H9 (cell line): Measurements from ENCODE around the gene HOXA2. TPM values are rescaled to one million over a fixed set of nuclear protein-coding genes. Genes with fewer than 3 reads are reported as not detected.

Source experiments
- DNase-seq: peaks from one replicate; pipeline ENCODE4 v3.0.0-alpha.2; 2017
- H2AFZ ChIP-seq: one replicate; pipeline ENCODE4 v1.6.1; 2013; ENCODE audit warnings: mild to moderate bottlenecking, low read length, control low read depth, moderate library complexity
- H2AK5ac ChIP-seq: 2 replicates; pipeline ENCODE4 v1.6.1; 2013; ENCODE audit warnings: low read length, control low read depth, mixed read lengths; ENCODE audit not compliant: insufficient read length
- H2BK120ac ChIP-seq: one replicate; pipeline ENCODE4 v1.6.1; 2013; ENCODE audit warnings: low read depth, mild to moderate bottlenecking, low read length, control low read depth, inconsistent platforms; ENCODE audit not compliant: poor library complexity, severe bottlenecking
- H2BK12ac ChIP-seq: 2 replicates; pipeline ENCODE4 v1.6.1; 2013; ENCODE audit warnings: low read length, control low read depth, mixed read lengths, low read depth; ENCODE audit not compliant: insufficient read length
- H2BK15ac ChIP-seq: 2 replicates; pipeline ENCODE4 v1.6.1; 2013; ENCODE audit warnings: low read depth, low read length, control low read depth
- H2BK20ac ChIP-seq: one replicate; pipeline ENCODE4 v1.6.1; 2013; ENCODE audit warnings: low read depth, mild to moderate bottlenecking, low read length, control low read depth, inconsistent platforms; ENCODE audit not compliant: poor library complexity, severe bottlenecking
- H2BK5ac ChIP-seq: 2 replicates; pipeline ENCODE4 v1.6.1; 2013; ENCODE audit warnings: low read length, control low read depth, mixed read lengths; ENCODE audit not compliant: insufficient read length
- H3K14ac ChIP-seq: 2 replicates; pipeline ENCODE4 v1.6.1; 2013; ENCODE audit warnings: low read length, control low read depth; ENCODE audit not compliant: insufficient read depth
- H3K18ac ChIP-seq: 2 replicates; pipeline ENCODE4 v1.6.1; 2013; ENCODE audit warnings: low read depth, mild to moderate bottlenecking, mixed read lengths, low read length, control low read depth; ENCODE audit not compliant: insufficient read length
- H3K23ac ChIP-seq: 2 replicates; pipeline ENCODE4 v1.6.1; 2013; ENCODE audit warnings: low read length, control low read depth, mixed read lengths, low read depth; ENCODE audit not compliant: insufficient read length
- H3K23me2 ChIP-seq: 2 replicates; pipeline ENCODE4 v1.6.1; 2013; ENCODE audit warnings: low read depth, mild to moderate bottlenecking, mixed read lengths, low read length, control low read depth; ENCODE audit not compliant: insufficient read length, poor library complexity, severe bottlenecking
- H3K27ac ChIP-seq: 2 replicates; pipeline ENCODE4 v1.5.1; 2013; ENCODE audit warnings: low read length, control low read depth, mixed read lengths, low read depth; ENCODE audit not compliant: insufficient read length
- H3K27me3 ChIP-seq: 2 replicates; pipeline ENCODE4 v1.6.1; 2013; ENCODE audit warnings: low read length, control low read depth, inconsistent platforms; ENCODE audit not compliant: insufficient read depth
- H3K4ac ChIP-seq: 2 replicates; pipeline ENCODE4 v1.6.1; 2013; ENCODE audit warnings: low read depth, mild to moderate bottlenecking, control low read depth, inconsistent platforms, low read length, moderate library complexity
- H3K4me1 ChIP-seq: 2 replicates; pipeline ENCODE4 v1.6.1; 2013; ENCODE audit warnings: low read length, control low read depth, inconsistent platforms; ENCODE audit not compliant: insufficient read depth
- H3K4me2 ChIP-seq: 2 replicates; pipeline ENCODE4 v1.6.1; 2013; ENCODE audit warnings: low read length, control low read depth, mixed read lengths; ENCODE audit not compliant: insufficient read length, insufficient read depth
- H3K56ac ChIP-seq: 2 replicates; pipeline ENCODE4 v1.6.1; 2013; ENCODE audit warnings: low read depth, mild to moderate bottlenecking, mixed read lengths, low read length, control low read depth; ENCODE audit not compliant: insufficient read length
- H3K79me1 ChIP-seq: 2 replicates; pipeline ENCODE4 v1.6.1; 2013; ENCODE audit warnings: low read depth, mild to moderate bottlenecking, moderate library complexity, low read length, control low read depth, inconsistent platforms; ENCODE audit not compliant: insufficient read depth, poor library complexity, severe bottlenecking
- H3K79me2 ChIP-seq: 2 replicates; pipeline ENCODE4 v1.6.1; 2013; ENCODE audit warnings: low read length, control low read depth, inconsistent platforms; ENCODE audit not compliant: insufficient read depth
- H3K9ac ChIP-seq: 2 replicates; pipeline ENCODE4 v1.6.1; 2013; ENCODE audit warnings: low read length, control low read depth, mixed read lengths; ENCODE audit not compliant: insufficient read length; ENCODE audit errors: extremely low read depth
- H3K9me3 ChIP-seq: one replicate; pipeline ENCODE4 v1.6.1; 2013; ENCODE audit warnings: low read depth, low read length, inconsistent platforms; ENCODE audit not compliant: control insufficient read depth
- H3T11ph ChIP-seq: one replicate; pipeline ENCODE4 v1.6.1; 2013; ENCODE audit warnings: mild to moderate bottlenecking, low read length, control low read depth, inconsistent platforms
- H4K20me1 ChIP-seq: one replicate; pipeline ENCODE4 v1.6.1; 2013; ENCODE audit not compliant: control insufficient read depth, insufficient read length, insufficient read depth
- H4K5ac ChIP-seq: 2 replicates; pipeline ENCODE4 v1.6.1; 2013; ENCODE audit warnings: low read depth, mild to moderate bottlenecking, mixed read lengths, low read length, control low read depth; ENCODE audit not compliant: insufficient read length
- H4K8ac ChIP-seq: replicated peaks from 2 replicates; pipeline ENCODE4 v1.6.1; 2013; ENCODE audit warnings: low read length, control low read depth, mixed read lengths, low read depth; ENCODE audit not compliant: insufficient read length
- H4K91ac ChIP-seq: 2 replicates; pipeline ENCODE4 v1.6.1; 2013; ENCODE audit warnings: low read depth, mild to moderate bottlenecking, moderate library complexity, mixed read lengths, low read length, control low read depth; ENCODE audit not compliant: insufficient read length
- H3K27ac Mint-ChIP-seq, 3 experiments: 2 replicates in 2 of 3; 3 replicates in 1 of 3; pipeline ENCODE4 v1.8.0; 2020 to 2021; ENCODE audit warnings: mixed read lengths in 3 of 3, mild to moderate bottlenecking in 1 of 3, moderate library complexity in 1 of 3
- H3K27me3 Mint-ChIP-seq: 2 replicates; pipeline ENCODE4 v1.8.0; 2021; ENCODE audit warnings: low read depth, mild to moderate bottlenecking, moderate library complexity, mixed read lengths
- H3K36me3 Mint-ChIP-seq, 3 experiments: 2 replicates in 2 of 3; 3 replicates in 1 of 3; pipeline ENCODE4 v1.8.0; 2020 to 2021; ENCODE audit warnings: low read depth in 3 of 3, mixed read lengths in 3 of 3; ENCODE audit not compliant: insufficient read depth in 1 of 3
- H3K4me1 Mint-ChIP-seq, 2 experiments: 2 replicates each; pipeline ENCODE4 v1.8.0; 2020; ENCODE audit warnings: mixed read lengths in 2 of 2
- H3K4me3 Mint-ChIP-seq, 2 experiments: 2 replicates in 1 of 2; 3 replicates in 1 of 2; pipeline ENCODE4 v1.8.0; 2020 to 2021; ENCODE audit warnings: mild to moderate bottlenecking in 2 of 2, mixed read lengths in 2 of 2, moderate library complexity in 1 of 2
- H3K9me3 Mint-ChIP-seq, 2 experiments: 2 replicates in 1 of 2; 3 replicates in 1 of 2; pipeline ENCODE4 v1.8.0; 2020; ENCODE audit warnings: mild to moderate bottlenecking in 2 of 2, mixed read lengths in 2 of 2, moderate library complexity in 1 of 2
- CTCF ChIP-seq: fragments of 200-600 bp; sonication (generic); conservative IDR thresholded peaks from 3 replicates; pipeline ENCODE4 v1.8.0; 2021; ENCODE audit warnings: antibody characterized with exemption, mild to moderate bottlenecking
- whole genome bisulfite sequencing: extraction: QIAGEN DNeasy Blood & Tissue Kit; methylation state at CpG from one replicate; pipeline ENCODE4 v1.1.7; 2013; ENCODE audit warnings: missing lambda C conversion rate, low lambda C conversion rate, mixed read lengths; ENCODE audit not compliant: insufficient read length; ENCODE audit errors: extremely low coverage; 5-methylcytosine and 5-hydroxymethylcytosine counted together
- total RNA-seq: library from RNA; stranded (reverse); gene quantifications from 2 replicates; pipeline ENCODE4 v1.2.1, GENCODE V29; 2021

The HOXA2 gene
- total RNA-seq, 1 experiment from 2014 or later = not detected

GRCh38 chr7:27091105-27091504 lies 11.4 kb downstream of the HOXA2 start:
- H3K79me2 ChIP-seq = no peaks in the 10 kb centered on the region
- peaks cover 80% of the 10 kb centered on the region for H3K27me3 ChIP-seq
- H3K27ac ChIP-seq = no peak overlapping the region
- H4K20me1 ChIP-seq = no peaks in the 10 kb centered on the region
- H3K4ac ChIP-seq = no peak overlapping the region
- H2BK12ac ChIP-seq = no peak overlapping the region
- Mint-ChIP-seq H3K4me3 (no peak overlapping the region), H3K4me1 (peaks cover 36 to 38% of the 10 kb centered on the region in 2 experiments), H3K27ac (no peak overlapping the region; a peak in 1 of 7 replicates), H3K36me3 (no peaks in the 10 kb centered on the region; a peak in 1 of 7 replicates), H3K27me3 (peaks cover 98% of the 10 kb centered on the region), H3K9me3 (peaks cover 3 to 16% of the 10 kb centered on the region in 2 experiments; a peak in 2 of 5 replicates)
- H3K14ac ChIP-seq = no peak overlapping the region
- H3K9ac ChIP-seq = no peak overlapping the region
- DNase-seq = no peak
- no peak overlapping the region for H3K56ac ChIP-seq
- H3K4me2 ChIP-seq = no peak overlapping the region
- no peak overlapping the region for H2AK5ac ChIP-seq
- H2BK120ac ChIP-seq = no peak overlapping the region
- no peak overlapping the region for H3K23ac ChIP-seq
- H2BK20ac ChIP-seq = no peak overlapping the region
- H2AFZ ChIP-seq = no peak overlapping the region
- no peak overlapping the region for H4K8ac ChIP-seq
- TF ChIP-seq CTCF = no peak
- no CpG with 5 or more reads among the region's 3 CpGs for WGBS
- peaks cover 5% of the 10 kb centered on the region; the same call in 1 of the 2 replicates for H3K4me1 ChIP-seq
- H3K9me3 ChIP-seq = no peaks in the 10 kb centered on the region
- peaks cover 5% of the 10 kb centered on the region for H3K23me2 ChIP-seq
- H3T11ph ChIP-seq = no peak overlapping the region
- no peak overlapping the region for H4K5ac ChIP-seq
- H3K79me1 ChIP-seq = no peaks in the 10 kb centered on the region
- no peak overlapping the region for H3K18ac ChIP-seq
- no peak overlapping the region for H2BK15ac ChIP-seq
- no peak overlapping the region for H2BK5ac ChIP-seq
- H4K91ac ChIP-seq = no peak overlapping the region
